HepG2 (cell line): Measurements from ENCODE around the gene BCAS1. TPM values are rescaled to one million over a fixed set of nuclear protein-coding genes. Genes with fewer than 3 reads are reported as not detected.

Source experiments
- ATM ChIP-seq: fragments of 450-650 bp; IDR thresholded peaks from 2 replicates; pipeline ENCODE4 v1.7.1; 2017; ENCODE audit warnings: mild to moderate bottlenecking, borderline replicate concordance
- CCAR2 ChIP-seq: fragments of 200-400 bp; formaldehyde crosslinking; optimal IDR thresholded peaks from 2 replicates; pipeline ENCODE3; 2018; ENCODE audit warnings: low read depth, mild to moderate bottlenecking, low read length, moderate library complexity
- CHCHD3 ChIP-seq: sonication (generic); formaldehyde crosslinking; IDR thresholded peaks from 2 replicates; pipeline ENCODE4 v1.8.0; 2022; ENCODE audit warnings: mild to moderate bottlenecking, missing genetic modification reagents, moderate library complexity
- ETV5 ChIP-seq: IDR thresholded peaks from 2 replicates; pipeline ENCODE4 v1.6.1; 2018; ENCODE audit warnings: missing biosample characterization, missing genetic modification reagents, inconsistent platforms, borderline replicate concordance
- HOXA3 ChIP-seq: sonication (generic); formaldehyde crosslinking; IDR thresholded peaks from 2 replicates; pipeline ENCODE4 v1.5.0; 2020; ENCODE audit warnings: missing genetic modification reagents
- KDM2A ChIP-seq: sonication (generic); formaldehyde crosslinking; IDR thresholded peaks from 2 replicates; pipeline ENCODE4 v1.4.0; 2020; ENCODE audit warnings: low read depth, missing genetic modification reagents, borderline replicate concordance
- MAFF ChIP-seq: IDR thresholded peaks from 2 replicates; pipeline ENCODE4 v1.6.1; 2011; ENCODE audit warnings: low read depth, low read length, improper control_type of control experiment
- NONO ChIP-seq, 2 experiments: fragments of 450-650 bp in 1 of 2; sonication (generic) in 1 of 2; formaldehyde crosslinking in 1 of 2; IDR thresholded peaks in 1 of 2; conservative IDR thresholded peaks in 1 of 2; 2 replicates each; pipeline versions ENCODE4 v1.6.1 to v1.8.0; 2017 to 2022; ENCODE audit warnings: mild to moderate bottlenecking in 1 of 2, missing genetic modification reagents in 1 of 2, moderate library complexity in 1 of 2
- RBFOX2 ChIP-seq: fragments of 200-400 bp; formaldehyde crosslinking; IDR thresholded peaks from 2 replicates; pipeline ENCODE4 v1.6.1; 2017; ENCODE audit warnings: low read depth, mild to moderate bottlenecking, low read length
- TAF1 ChIP-seq: sonication (generic); formaldehyde crosslinking; IDR thresholded peaks from 2 replicates; pipeline ENCODE4 v1.4.0; 2020; ENCODE audit warnings: missing genetic modification reagents
- ZBTB7A ChIP-seq: sonication (generic); formaldehyde crosslinking; IDR thresholded peaks from 2 replicates; pipeline ENCODE4 v1.8.0; 2022; ENCODE audit warnings: mild to moderate bottlenecking, missing genetic modification reagents
- ZNF136 ChIP-seq: sonication (generic); formaldehyde crosslinking; IDR thresholded peaks from 2 replicates; pipeline ENCODE4 v1.8.1; 2022; ENCODE audit warnings: low read depth, mild to moderate bottlenecking, moderate library complexity, missing genetic modification reagents
- ZNF256 ChIP-seq: sonication (generic); formaldehyde crosslinking; conservative IDR thresholded peaks from 2 replicates; pipeline ENCODE4 v1.4.0; 2020; ENCODE audit warnings: missing genetic modification reagents
- ZNF510 ChIP-seq: sonication (generic); formaldehyde crosslinking; IDR thresholded peaks from 2 replicates; pipeline ENCODE4 v1.4.0; 2020; ENCODE audit warnings: low read depth, mild to moderate bottlenecking, missing genetic modification reagents
- ZNF776 ChIP-seq: sonication (generic); formaldehyde crosslinking; IDR thresholded peaks from 2 replicates; pipeline ENCODE4 v1.4.0; 2020; ENCODE audit warnings: mild to moderate bottlenecking, missing genetic modification reagents
- ZNF850 ChIP-seq: sonication (generic); formaldehyde crosslinking; conservative IDR thresholded peaks from 2 replicates; pipeline ENCODE4 v1.9.0; 2021; ENCODE audit warnings: mild to moderate bottlenecking, missing genetic modification reagents
- polyA plus RNA-seq, 8 experiments: library from polyadenylated mRNA; depleted of rRNA in 3 of 8; stranded (reverse) in 7 of 8; unstranded in 1 of 8; fragments of >200 nt; fragmentation: Illumina TruSeq in 4 of 8; extraction: Trizol in 4 of 8; gene quantifications; 2 replicates each; pipeline versions ENCODE4 v1.2.1 to v1.2.3, GENCODE V29; 2011 to 2016; ENCODE audit warnings: low read depth in 4 of 8, missing spikeins in 1 of 8, mixed read lengths in 1 of 8; ENCODE audit not compliant: insufficient read depth in 1 of 8
- total RNA-seq, 5 experiments: library from RNA; depleted of rRNA; stranded (reverse); fragments of >200 nt; fragmentation: Illumina TruSeq; extraction: Trizol; gene quantifications; 2 replicates each; pipeline ENCODE4 v1.2.3, GENCODE V29; 2016; ENCODE audit warnings: low read depth in 1 of 5
- TF ChIP-seq, protein P1 (sequence below): sonication (generic); formaldehyde crosslinking; IDR thresholded peaks from one replicate; pipeline ENCODE4 v1.5.1; 2020; ENCODE audit warnings: mild to moderate bottlenecking, missing genetic modification reagents; ENCODE audit errors: not compliant biosample characterization
- TF ChIP-seq, protein P2 (sequence below): sonication (generic); formaldehyde crosslinking; IDR thresholded peaks from 2 replicates; pipeline ENCODE4 v1.5.0; 2020; ENCODE audit warnings: mild to moderate bottlenecking, low read depth, missing genetic modification reagents, borderline replicate concordance
- TF ChIP-seq, protein P3 (sequence below): conservative IDR thresholded peaks from 2 replicates; pipeline ENCODE4 v1.6.1; 2018; ENCODE audit warnings: missing genetic modification reagents
- TF ChIP-seq, protein P4 (sequence below): sonication (generic); formaldehyde crosslinking; IDR thresholded peaks from 2 replicates; pipeline ENCODE4 v1.8.1; 2023; ENCODE audit warnings: mild to moderate bottlenecking, missing genetic modification reagents, borderline replicate concordance

Gene BCAS1
- total and polyA plus RNA-seq, 2 of the 13 experiments (the other 11 are each of a cell fraction or from before 2014, with no cell fraction given), result 0.55 to 0.91 TPM

DNA sequence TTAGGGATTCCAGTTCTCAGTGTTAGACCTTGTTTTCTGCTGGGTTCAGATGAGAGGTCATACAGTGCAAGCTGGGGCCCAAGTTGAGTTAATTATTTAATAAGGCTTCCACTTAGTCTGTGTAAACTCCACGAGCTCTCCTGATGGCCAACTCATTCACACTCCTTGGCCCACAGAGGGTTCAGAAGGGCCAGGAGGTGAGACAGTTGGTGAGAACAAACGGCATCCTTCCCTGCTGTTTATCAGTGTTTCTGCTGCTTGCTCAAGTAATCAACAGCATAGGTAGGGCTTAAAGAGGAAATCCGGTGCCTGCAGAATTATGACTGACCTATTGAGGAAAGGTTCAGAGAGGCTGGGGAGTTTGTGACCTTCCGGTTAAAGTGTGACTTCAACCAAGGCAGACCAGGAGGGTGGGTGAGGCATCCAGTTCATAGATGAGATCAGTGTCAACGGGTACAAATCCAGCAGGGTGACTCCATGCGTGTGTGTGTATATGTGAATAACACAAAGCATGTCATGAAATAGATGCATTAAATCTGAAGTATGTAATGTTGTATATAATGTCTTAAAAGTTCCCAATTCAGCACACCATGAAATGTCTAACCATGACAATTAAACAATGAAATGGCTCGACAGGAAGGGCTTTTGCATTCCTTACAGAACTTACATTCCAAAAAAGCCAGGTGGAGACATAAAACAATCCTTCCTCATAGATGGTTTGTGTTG lies 37.4 kb upstream of the BCAS1 start (continued):
- TF ChIP-seq, protein P1, sequence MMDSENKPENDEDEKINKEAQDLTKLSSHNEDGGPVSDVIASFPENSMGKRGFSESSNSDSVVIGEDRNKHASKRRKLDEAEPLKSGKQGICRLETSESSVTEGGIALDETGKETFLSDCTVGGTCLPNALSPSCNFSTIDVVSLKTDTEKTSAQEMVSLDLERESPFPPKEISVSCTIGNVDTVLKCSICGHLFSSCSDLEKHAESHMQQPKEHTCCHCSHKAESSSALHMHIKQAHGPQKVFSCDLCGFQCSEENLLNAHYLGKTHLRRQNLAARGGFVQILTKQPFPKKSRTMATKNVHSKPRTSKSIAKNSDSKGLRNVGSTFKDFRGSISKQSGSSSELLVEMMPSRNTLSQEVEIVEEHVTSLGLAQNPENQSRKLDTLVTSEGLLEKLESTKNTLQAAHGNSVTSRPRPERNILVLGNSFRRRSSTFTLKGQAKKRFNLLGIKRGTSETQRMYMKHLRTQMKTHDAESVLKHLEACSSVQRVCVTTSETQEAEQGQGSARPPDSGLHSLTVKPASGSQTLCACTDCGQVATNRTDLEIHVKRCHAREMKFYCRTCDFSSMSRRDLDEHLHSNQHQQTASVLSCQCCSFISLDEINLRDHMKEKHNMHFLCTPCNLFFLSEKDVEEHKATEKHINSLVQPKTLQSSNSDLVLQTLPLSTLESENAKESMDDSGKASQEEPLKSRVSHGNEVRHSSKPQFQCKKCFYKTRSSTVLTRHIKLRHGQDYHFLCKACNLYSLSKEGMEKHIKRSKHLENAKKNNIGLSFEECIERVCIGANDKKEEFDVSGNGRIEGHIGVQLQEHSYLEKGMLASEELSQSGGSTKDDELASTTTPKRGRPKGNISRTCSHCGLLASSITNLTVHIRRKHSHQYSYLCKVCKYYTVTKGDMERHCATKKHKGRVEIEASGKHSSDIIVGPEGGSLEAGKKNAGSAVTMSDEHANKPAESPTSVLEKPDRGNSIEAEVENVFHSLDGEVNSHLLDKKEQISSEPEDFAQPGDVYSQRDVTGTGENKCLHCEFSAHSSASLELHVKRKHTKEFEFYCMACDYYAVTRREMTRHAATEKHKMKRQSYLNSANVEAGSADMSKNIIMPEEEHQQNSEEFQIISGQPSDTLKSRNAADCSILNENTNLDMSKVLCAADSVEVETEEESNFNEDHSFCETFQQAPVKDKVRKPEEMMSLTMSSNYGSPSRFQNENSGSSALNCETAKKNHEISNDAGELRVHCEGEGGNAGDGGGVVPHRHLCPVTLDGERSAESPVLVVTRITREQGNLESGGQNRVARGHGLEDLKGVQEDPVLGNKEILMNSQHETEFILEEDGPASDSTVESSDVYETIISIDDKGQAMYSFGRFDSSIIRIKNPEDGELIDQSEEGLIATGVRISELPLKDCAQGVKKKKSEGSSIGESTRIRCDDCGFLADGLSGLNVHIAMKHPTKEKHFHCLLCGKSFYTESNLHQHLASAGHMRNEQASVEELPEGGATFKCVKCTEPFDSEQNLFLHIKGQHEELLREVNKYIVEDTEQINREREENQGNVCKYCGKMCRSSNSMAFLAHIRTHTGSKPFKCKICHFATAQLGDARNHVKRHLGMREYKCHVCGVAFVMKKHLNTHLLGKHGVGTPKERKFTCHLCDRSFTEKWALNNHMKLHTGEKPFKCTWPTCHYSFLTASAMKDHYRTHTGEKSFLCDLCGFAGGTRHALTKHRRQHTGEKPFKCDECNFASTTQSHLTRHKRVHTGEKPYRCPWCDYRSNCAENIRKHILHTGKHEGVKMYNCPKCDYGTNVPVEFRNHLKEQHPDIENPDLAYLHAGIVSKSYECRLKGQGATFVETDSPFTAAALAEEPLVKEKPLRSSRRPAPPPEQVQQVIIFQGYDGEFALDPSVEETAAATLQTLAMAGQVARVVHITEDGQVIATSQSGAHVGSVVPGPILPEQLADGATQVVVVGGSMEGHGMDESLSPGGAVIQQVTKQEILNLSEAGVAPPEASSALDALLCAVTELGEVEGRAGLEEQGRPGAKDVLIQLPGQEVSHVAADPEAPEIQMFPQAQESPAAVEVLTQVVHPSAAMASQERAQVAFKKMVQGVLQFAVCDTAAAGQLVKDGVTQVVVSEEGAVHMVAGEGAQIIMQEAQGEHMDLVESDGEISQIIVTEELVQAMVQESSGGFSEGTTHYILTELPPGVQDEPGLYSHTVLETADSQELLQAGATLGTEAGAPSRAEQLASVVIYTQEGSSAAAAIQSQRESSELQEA (CRISPR knock-in tag), result peak; percentile 74
- TF ChIP-seq, protein P2, sequence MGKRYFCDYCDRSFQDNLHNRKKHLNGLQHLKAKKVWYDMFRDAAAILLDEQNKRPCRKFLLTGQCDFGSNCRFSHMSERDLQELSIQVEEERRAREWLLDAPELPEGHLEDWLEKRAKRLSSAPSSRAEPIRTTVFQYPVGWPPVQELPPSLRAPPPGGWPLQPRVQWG, result no peak
- TF ChIP-seq, protein P3, sequence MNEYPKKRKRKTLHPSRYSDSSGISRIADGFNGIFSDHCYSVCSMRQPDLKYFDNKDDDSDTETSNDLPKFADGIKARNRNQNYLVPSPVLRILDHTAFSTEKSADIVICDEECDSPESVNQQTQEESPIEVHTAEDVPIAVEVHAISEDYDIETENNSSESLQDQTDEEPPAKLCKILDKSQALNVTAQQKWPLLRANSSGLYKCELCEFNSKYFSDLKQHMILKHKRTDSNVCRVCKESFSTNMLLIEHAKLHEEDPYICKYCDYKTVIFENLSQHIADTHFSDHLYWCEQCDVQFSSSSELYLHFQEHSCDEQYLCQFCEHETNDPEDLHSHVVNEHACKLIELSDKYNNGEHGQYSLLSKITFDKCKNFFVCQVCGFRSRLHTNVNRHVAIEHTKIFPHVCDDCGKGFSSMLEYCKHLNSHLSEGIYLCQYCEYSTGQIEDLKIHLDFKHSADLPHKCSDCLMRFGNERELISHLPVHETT, result peak; percentile 62; the same call in 1 of the 2 replicates
- TF ChIP-seq ZNF850 (CRISPR knock-in tag), result no peak
- TF ChIP-seq, protein P4, sequence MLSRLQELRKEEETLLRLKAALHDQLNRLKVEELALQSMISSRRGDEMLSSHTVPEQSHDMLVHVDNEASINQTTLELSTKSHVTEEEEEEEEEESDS (CRISPR knock-in tag), result peak; percentile 58; the same call in 1 of the 2 replicates
- TF ChIP-seq TAF1 (CRISPR knock-in tag), result peak; percentile 81
- TF ChIP-seq CCAR2, result peak; percentile 70
- peak; percentile 73 for TF ChIP-seq RBFOX2
- TF ChIP-seq ZNF136 (CRISPR knock-in tag), result peak; percentile 94
- peak; percentile 57; the same call in 1 of the 2 replicates for TF ChIP-seq ZBTB7A (CRISPR knock-in tag)
- TF ChIP-seq ZNF776, result no peak
- TF ChIP-seq KDM2A (CRISPR knock-in tag), result peak; percentile 69
- TF ChIP-seq ETV5 (CRISPR knock-in tag), result peak; percentile 99
- no peak for TF ChIP-seq MAFF
- no peak for TF ChIP-seq CHCHD3 (CRISPR knock-in tag)
- TF ChIP-seq ZNF256 (CRISPR knock-in tag), result no peak
- no peak for TF ChIP-seq NONO (IDR thresholded peaks at IDR 0.05)
- TF ChIP-seq NONO (CRISPR knock-in tag; conservative IDR thresholded peaks at IDR 0.05), result peak; percentile 77
- peak; percentile 92 for TF ChIP-seq HOXA3 (CRISPR knock-in tag)
- TF ChIP-seq ATM, result no peak
- peak; percentile 88; the same call in 1 of the 2 replicates for TF ChIP-seq ZNF510 (CRISPR knock-in tag)
